Islet precursor cell (in vitro differentiated cells): ENCODE results near the gene ELP1.
"Not testable (repeated sequence)": the region's sequence is repeated elsewhere in the genome, so short reads cannot be mapped to it uniquely, and the experiment has no call there.

ENCODE experiments used
- DNase-seq: peaks from one replicate; pipeline ENCODE4 v3.0.0-alpha.2; 2018

The ELP1 gene

GRCh38 chr9:108933718-108934322 lies at the start of gene ELP1:
TSS of gene ELP1 (minus strand) at chr9:108934124. CDS start at chr9:108931146, 2,978 bp downstream.
- peak; percentile 97 for DNase-seq

- no peak for DNase-seq
Measured at GRCh38 chr9:108980893-108981292, 47.0 kb upstream of the ELP1 start.

GRCh38 chr9:108978205-108978604 lies 44.3 kb upstream of the ELP1 start:
- DNase-seq, result no peak

DNA sequence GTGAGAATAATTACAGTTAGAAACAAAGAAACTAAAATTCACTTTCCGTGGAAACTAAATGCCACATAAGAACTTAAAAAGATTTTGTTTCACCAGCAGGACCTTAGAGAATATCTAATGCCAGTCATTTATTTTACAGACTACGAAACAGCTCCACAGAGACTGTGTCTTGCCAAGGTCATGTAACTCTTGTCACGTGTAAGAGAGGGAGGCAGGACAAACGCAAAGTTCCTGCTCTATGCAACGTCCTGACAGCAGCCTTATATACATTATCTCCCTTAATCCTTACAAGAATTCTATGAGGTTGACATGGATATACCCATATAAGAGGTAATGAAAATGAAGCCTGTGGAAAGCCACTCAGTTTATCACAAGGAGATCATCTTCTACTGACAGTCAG lies 40.0 kb upstream of the ELP1 start:
- no peak for DNase-seq

- no peak for DNase-seq
Measured at GRCh38 chr9:108972626-108973209, 38.8 kb upstream of the ELP1 start.

DNA sequence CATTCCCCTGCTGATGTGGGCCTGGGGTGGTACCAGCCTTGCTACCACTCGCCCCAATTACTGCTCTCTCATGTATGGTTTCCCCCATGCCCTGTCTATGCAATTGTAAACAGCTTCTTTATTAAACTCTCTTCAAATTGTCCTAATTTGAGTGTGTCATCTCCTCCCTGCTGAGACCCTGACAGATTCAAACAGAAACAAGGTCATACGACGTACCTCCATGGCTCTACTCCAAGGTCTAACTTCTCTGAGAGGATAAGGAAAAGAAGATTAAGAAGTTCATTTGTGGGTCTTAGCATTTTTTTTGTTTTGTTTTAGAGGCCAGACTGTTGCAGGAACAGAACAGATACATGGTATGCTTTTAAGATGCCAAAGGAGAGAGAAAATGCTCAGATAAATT lies 38.3 kb upstream of the ELP1 start:
- no peak for DNase-seq

DNA sequence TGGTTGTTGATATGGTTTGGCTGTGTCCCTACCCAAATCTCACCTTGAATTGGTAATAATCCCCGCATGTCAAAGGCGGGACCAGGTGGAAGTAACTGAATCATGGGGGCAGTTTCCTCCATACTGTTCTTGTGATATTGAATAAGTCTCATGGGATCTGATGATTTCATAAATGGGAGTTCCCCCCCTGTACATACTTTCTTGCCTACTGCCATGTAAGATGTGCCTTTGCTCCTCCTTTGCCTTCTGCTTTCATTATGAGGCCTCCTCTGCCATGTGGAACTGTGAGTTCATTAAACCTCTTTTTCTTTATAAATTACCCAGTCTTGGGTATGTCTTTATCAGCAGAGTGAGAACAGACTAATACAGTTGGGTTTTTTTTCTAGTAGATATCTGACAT lies 37.5 kb upstream of the ELP1 start:
- DNase-seq, result not testable (repeated sequence)

DNA sequence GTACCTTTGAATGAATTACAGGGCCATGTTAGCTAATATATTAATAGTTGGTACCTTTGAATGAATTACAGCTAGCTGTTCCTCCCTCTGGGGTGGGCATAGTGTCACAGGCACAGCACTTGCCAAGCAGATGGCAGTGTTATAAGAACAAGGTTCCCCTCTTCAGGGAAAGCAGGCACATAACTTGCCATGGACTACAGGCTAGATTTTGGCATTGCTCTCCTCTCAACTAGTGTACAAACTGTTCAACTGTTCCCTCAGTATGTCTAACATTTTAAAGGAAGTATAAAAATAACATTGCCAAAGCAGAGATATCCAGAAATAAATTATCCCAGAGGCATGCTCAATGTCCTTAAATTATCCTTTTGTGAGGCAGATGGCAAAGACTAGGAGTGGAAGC lies 34.0 kb upstream of the ELP1 start:
- DNase-seq, result no peak

- no peak for DNase-seq
Measured at GRCh38 chr9:108963459-108964143, 29.7 kb upstream of the ELP1 start.

GRCh38 chr9:108961151-108961550 lies 27.2 kb upstream of the ELP1 start:
- DNase-seq, result no peak

DNA sequence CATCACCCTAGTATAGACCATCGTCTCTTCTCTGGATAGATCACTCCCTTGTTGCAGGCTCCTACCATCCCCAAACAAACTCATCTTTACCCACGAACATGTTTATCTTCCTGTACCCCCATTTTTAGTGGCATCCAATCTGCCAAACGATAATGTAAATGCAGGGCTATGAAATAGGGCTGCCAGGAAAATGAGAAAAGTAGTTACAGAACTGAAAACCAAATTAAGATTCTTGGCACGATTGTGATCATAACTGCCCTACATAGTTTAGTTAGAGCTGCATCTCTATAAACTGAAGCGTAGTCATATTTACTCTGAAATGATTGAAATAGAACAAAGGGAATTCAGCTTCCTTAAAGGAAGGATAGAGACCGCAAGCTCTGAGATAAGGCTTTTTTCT lies 26.4 kb upstream of the ELP1 start:
- no peak for DNase-seq

GRCh38 chr9:108956631-108957026 lies 22.7 kb upstream of the ELP1 start:
- DNase-seq, result no peak

GRCh38 chr9:108956022-108956630 lies 22.2 kb upstream of the ELP1 start:
- DNase-seq, result no peak

- DNase-seq, result no peak
Measured at GRCh38 chr9:108953983-108954574, 20.2 kb upstream of the ELP1 start.

- DNase-seq, result no peak
Measured at GRCh38 chr9:108951578-108951977, 17.7 kb upstream of the ELP1 start.

DNA sequence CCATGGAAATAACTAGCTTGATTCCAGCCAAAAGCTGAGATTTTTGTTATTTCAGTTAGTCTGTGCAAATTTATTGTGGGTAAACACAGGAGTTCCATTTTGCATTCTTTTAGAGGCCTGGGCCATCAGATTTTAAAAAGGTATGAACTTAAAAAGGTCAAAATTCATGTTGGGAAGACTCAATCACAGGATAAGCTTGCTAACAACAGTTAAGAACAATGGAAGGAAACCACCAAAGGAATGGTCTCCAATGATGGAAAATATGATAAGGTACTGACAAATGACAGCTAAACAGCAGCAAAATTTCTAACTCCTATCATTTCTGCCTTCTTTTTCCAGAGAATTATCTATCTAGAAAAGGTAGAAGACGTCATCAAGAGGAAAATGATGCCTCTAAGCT lies 16.2 kb upstream of the ELP1 start:
- no peak for DNase-seq

DNA sequence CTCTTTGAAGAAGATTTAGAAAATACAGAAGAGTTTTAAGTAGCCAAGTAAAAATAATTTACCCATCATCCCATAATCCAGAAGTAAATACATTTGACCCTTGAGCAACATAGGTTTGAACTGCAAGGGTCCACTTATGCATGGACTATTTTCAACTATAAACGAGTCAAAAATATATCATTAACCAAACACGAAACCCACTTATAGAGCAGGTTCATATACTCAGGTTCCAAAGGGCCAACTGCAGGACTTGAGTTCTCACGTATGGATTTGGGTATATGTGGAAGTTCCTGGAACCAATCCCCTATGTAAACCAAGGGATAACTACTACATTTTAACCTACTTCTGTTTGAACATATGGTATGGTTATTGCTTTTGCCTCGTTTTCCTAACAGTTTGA lies 6.1 kb upstream of the ELP1 start:
- DNase-seq, result no peak

DNA sequence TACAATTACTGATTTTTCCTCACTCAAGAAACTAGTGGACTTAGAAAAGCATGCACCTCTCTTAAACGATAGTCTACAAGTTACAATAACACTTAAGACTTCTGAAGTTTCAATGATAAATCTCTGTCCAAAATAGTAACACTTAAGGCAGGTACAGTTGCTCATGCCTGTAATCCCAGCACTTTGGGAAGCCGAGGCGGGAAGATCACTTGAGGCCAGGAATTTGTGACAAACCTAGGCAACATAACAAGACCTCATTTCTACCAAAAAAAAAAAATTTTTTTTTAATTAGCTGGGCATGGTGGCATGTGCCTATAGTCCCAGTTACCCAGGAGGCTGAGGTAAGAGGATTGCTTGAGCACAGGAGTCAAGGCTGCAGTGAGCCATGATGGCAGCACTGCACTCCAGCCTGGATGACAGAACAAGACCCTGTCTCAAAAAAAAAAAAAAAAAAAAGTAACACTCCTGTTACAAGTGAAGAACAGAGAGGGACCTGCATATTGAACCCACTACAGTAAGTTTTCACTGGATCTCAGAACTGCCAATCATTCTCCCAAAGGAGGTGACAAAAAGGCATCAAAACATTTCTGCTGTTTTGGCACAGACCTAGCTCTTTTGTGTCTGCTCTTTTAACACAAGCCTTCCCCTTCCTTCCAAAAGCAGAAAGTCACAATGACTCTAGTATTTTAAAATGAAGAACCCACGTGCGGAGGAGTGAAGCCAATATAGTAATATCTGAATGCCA lies 3.8 kb upstream of the ELP1 start:
- no peak for DNase-seq

DNA sequence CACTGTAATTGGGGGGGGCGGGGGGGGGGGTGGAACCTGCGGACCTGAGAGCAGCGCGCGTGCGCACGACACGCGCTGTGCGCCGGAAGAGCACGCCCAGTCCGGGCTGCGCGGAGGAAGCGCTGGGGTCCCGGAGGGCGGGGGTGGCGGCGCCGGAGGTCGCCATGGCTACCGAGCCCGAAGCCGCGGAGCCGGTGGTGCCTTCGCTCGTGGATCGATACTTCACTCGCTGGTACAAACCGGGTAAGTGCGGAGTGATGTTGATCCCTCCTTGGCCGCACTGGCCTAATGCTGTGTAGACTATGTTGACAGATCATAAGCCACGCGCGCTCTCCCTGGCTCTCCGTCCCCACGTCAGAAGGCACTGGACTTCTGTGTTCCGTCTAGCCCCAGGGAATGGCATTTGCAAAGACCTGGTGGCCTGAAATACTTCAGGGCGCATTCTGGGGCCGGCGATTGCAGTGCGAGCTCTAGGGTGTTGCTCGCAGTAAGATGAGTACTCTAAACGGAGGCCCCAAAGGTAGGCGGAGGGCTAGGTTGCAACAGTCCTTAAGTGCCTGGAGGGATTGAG lies 484 bp upstream of the ELP1 start, which contains the start of gene ABITRAM:
ABITRAM (plus strand) TSS at position 78 of the 571 bp plus-strand sequence; CDS start at position 165, 87 bp downstream.
- peak; percentile 87 for DNase-seq

- DNase-seq, result no peak
Measured at GRCh38 chr9:108933231-108933717, 650 bp downstream of the ELP1 start.

DNA sequence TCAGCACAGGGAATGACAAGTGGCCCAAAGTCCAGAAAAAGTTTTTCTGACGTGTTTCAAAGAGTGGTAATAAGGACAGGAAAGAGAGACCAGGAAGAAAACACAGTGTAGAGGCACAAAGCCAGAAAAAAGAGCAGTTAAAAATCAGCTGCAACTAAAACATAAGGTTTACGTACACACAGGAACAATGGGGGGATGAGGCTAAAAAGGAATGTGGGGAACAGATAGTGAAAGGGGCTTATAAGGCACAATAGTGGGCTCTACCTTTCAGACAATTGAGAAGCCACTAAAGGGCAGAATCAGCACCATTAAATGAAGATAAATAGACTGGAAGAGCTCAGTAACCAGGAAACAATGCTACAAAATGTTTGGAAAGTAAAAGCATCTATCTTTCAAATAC lies 5.5 kb downstream of the ELP1 start:
- DNase-seq, result no peak

DNA sequence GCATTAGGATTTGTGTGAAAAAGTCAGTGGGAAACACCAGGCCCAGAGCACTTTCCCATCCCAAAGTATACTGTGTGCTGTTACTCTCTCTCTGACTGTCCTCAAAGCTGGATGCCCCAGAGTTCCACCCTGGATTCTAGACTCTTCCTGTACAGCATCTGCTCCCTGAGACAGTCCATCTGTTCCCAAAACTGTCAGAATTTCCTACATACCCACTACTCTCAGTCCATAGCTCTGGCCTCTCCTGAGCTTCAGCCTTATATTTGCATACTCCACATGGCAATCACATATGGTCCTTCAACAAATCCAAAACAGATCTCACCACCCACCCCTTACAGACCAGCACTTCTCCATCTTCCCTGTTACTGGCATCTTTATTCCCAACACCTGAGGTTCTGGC lies 9.5 kb downstream of the ELP1 start:
- no peak for DNase-seq
